GM19455 (cell line): ENCODE data around the gene B4GALNT1.
A peak's percentile ranks its signal among the peaks of the same experiment; 100 is the strongest.
"Not testable (repeated sequence)": the region's sequence is repeated elsewhere in the genome, so short reads cannot be mapped to it uniquely, and the experiment has no call there.

ENCODE experiments used
- ATAC-seq: cut with Tn5 transposase; IDR thresholded peaks from one replicate; pipeline ENCODE4 v1.9.1; 2021; ENCODE audit not compliant: unreplicated experiment

B4GALNT1 gene

GRCh38 chr12:57588951-57589610 is 43.9 kb downstream of the B4GALNT1 start:
- not testable (repeated sequence) for ATAC-seq

GRCh38 chr12:57586832-57587429 is 46.1 kb downstream of the B4GALNT1 start:
- ATAC-seq: no peak

- ATAC-seq: no peak
These were observed 46.9 kb downstream of the B4GALNT1 start for GRCh38 chr12:57586128-57586527.

GRCh38 chr12:57585156-57585555 is 47.8 kb downstream of the B4GALNT1 start:
- no peak for ATAC-seq

GRCh38 chr12:57584690-57585089 is 48.3 kb downstream of the B4GALNT1 start:
- no peak for ATAC-seq

- no peak for ATAC-seq
These were observed 49.0 kb downstream of the B4GALNT1 start for GRCh38 chr12:57584050-57584449.

GRCh38 chr12:57583008-57583831 is 49.8 kb downstream of the B4GALNT1 start:
- peak; percentile 99 for ATAC-seq

- ATAC-seq: no peak
These were observed 50.6 kb downstream of the B4GALNT1 start for GRCh38 chr12:57582440-57582839.

GRCh38 chr12:57581802-57582201 is 51.2 kb downstream of the B4GALNT1 start:
- no peak for ATAC-seq

GRCh38 chr12:57580466-57580795 is 52.6 kb downstream of the B4GALNT1 start:
- ATAC-seq: no peak

- no peak for ATAC-seq
These were observed 53.1 kb downstream of the B4GALNT1 start for GRCh38 chr12:57579677-57580465.

GRCh38 chr12:57579011-57579410 is 54.0 kb downstream of the B4GALNT1 start:
- ATAC-seq: no peak

- no peak for ATAC-seq
These were observed 54.8 kb downstream of the B4GALNT1 start for GRCh38 chr12:57577981-57578758.

- no peak for ATAC-seq
These were observed 56.3 kb downstream of the B4GALNT1 start for GRCh38 chr12:57576613-57577160.
